ENCODE measurements around the gene CEP72.
"Not testable (repeated sequence)": the region's sequence is repeated elsewhere in the genome, so short reads cannot be mapped to it uniquely, and the experiment has no call there.

The CEP72 gene

DNA sequence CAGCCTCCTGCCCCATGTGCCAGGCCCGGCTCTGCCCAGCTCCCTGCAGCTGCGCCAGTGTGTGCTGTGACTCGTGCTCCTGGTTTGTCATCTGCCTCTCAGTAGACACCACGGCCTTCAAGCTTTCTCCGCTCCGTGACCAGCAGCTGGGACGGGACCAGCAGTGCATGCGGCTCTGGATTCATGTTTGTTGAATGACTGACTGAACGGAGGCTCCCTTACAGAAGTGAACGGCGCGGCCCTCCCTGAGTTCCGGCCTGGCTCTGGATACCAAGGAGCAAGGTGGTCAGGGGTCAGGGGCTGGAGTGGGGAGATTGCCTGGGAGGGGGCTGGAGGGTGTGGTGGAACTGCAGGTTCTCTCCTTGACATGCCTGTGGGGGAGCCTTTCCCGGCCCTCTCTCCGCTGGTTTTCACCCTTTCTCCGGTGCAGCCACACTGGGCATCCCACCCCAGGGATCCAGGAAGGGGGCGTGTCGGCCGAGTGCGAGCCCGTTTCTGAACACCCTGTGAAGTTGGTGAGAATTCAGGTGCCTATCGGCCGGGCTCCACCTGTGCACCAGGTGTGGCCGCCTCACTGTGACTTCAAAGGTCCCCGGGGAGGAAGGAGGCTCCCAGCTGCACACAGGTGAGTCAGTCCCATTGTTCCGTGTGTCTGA lies 11.1 kb upstream of the CEP72 start:
- DNase-seq (ENCODE audit: low spot score): no peak

GRCh38 chr5:601771-602465 lies 10.2 kb upstream of the CEP72 start:
- no peak for DNase-seq (ENCODE audit: low spot score)

DNA sequence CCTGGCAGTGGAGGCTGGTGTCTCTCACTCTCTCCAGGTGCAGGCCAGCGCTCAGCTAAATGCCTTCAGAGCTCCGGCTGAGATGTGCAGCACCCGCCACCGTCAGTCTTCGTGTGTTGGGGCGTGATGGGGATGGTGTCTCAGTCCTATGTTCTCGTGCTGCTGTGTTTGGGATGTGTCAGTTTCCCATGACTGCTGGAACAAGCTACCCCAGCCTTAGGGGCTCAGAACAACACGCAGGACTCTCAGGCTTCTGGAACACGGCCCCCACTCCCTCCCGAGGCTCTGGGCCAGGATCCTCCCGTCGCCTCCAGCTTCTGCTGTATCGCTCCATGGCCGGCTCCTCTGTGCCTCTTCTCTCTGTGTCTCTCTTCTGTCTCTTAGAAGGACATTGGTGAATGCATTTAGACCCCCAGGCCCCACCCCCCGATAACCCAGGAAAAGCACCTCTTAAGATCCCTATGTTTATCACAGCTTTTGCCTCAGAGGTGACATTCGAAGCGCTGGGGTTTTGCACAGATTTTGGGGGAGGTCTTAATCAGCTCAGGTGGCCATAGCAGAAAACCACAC lies 9.6 kb upstream of the CEP72 start:
- no peak for DNase-seq (ENCODE audit: low spot score)

GRCh38 chr5:603081-603998 lies 8.8 kb upstream of the CEP72 start:
- no peak for DNase-seq (ENCODE audit: low spot score)

DNA sequence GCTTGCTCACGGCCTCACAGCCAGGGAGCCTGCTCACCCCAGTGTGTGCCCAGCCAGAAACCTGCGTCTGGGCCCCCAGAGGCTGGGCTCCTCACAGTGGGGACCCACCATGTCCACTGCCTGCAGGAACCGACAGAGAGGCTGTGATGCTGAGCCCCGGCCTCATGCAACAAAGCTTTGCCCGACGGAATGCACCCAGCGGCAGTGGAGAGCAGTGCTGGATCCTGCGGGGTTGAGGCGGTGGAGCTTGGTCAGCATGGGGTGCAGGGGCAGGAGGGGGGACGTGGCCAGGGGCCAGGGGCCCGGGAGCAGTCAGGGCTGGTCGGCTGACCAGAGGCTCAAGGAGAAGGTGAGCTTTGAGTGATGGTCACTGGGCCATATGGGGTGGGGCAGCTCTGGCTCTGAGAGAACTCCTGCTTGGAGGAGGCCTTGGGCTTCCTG lies 7.7 kb upstream of the CEP72 start:
- no peak for DNase-seq (ENCODE audit: low spot score)

- not testable (repeated sequence) for DNase-seq (ENCODE audit: low spot score)
Measured at GRCh38 chr5:605090-605489, 7.0 kb upstream of the CEP72 start.

DNA sequence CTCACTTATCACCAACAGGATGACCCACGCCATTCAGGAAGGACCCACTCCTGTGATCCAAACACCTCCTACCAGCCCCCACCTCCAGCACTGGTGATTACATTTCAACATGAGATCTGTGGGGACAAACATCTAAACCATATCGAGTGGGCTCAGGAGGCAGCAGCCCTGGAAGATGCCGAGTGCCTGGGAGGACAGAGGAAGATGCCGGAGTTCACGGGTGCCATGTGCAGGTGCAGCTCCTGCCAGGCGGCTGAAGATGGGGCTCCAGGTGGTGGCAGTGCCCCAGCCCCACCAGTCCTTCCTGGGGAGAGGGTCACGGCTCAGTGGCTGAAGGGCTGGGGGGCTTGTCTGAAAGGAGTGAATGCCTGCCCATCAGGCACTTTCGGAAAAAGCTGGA lies 6.1 kb upstream of the CEP72 start:
- DNase-seq (ENCODE audit: low spot score): no peak

GRCh38 chr5:606526-607399 lies 5.4 kb upstream of the CEP72 start:
- no peak for DNase-seq (ENCODE audit: low spot score)

- DNase-seq (ENCODE audit: low spot score): no peak
Measured at GRCh38 chr5:607541-608428, 4.4 kb upstream of the CEP72 start.

DNA sequence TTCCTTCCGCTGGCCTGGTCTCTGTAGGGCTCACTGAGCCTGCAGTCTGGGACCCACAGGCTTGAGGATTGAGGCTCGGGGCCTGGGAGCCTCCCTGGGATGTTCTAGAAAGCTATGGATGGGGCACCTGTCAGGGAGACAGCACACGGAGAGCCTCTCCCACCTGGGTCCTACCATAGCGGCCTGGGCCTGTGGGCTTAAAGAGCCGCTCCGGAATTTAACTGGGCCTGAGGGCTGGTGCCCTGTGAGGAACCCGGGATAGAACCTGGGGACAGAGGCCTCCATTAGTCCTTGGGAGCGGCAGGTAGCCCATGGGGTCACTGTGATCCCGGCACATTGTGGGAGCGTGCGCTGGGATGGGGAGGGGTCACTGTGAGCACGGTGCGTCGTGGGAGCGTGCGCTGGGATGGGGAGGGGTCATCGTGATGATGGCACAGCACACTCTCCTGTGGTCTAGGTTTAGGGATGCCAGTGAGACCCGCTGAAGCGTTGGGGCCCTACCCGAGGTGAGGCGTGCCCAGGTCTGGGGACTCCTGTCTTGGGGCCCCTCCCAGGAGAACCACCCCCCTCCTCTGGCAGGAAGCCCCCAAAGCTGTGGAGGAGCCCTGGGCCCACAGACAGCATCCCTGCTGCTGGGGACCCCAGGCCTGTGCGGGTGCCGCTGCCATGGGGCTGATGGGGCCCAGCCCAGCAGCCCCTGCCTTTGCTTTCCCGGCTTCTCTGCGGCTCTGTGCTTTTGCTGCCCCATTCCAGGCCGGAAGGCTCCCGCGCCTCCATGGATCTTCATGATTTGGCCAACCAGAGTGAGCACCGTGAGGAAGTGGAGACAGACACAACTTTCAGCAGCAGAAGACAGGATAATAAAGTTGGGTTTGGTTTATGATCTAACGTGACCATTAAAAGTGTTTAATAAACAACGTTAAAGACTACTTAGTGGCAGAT lies 3.4 kb upstream of the CEP72 start:
- no peak for DNase-seq (ENCODE audit: low spot score)

- DNase-seq (ENCODE audit: low spot score): no peak
Measured at GRCh38 chr5:609506-609905, 2.6 kb upstream of the CEP72 start.

DNA sequence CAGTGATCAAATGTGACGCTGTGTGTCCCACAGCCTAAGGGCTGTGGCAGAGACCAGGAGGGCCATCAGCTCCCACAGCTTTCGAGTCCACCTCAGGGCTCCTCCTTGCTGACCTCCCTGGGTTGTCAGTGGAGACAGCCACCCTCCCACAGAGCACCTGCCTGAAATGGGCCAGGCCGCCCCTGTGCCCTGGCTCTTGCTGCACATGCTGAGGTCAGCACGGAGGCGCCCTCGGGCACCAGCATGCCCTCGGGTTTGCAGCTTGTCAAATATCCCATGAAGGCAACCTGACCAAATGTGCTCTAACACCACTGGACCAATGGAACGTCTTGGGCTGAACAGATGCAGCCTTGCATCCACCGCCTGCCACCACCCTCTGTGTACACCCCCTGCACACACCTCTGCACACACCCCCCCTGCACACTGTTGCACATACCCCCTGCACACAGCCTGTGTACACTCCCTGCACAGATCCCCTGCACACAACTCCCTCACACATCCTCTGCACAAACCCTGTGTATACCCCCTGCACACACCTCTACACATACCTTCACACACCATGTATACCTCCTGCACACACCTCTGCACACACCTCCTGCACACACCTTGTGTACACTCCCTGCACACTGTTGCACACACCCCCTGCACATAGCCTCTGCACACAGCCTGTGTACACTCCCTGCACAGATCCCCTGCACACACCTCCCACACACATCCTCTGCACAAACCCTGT lies 2.0 kb upstream of the CEP72 start:
- DNase-seq (ENCODE audit: low spot score): no peak

DNA sequence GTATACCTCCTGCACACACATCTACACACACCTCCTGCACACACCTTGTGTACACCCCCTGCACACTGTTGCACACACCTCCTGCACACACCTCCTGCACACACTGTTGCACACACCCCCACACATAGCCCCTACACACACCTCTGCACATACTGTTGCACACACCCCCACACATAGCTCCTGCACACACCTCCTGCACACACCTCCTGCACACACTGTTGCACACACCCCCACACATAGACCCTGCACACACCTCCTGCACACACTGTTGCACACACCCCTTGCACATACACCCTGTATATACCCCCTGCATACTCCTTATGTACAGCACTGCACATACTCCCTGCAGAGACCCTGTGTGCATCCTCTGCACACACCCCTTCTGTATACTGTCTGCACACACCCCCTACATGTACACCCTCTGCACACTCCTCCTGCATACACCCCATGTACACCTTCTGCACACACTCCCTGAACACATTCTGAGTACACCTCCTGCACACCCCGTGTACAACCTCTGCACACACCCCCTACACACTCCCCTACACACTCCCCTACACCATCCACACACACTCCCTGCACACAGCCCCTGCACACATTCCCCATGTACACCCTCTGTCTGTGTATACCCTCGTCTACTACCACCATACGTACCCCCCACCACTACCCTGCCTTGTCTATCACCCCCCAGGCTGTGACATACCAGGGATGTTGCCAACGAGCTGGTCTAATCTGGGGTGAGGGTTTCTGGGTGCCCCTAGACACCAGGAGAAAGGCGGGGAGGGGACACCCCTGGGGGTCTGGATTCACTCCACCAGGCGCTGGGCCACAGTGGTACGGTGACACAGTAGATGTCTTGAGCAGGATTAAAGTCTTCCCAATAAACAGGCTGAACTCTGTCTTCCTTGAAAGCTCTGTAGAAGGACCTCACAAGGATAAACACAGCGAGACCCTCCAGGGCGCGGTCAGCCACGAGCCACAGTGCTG lies 1.1 kb upstream of the CEP72 start:
- no peak for DNase-seq (ENCODE audit: low spot score)

GRCh38 chr5:612498-613424 lies 621 bp downstream of the CEP72 start:
- DNase-seq (ENCODE audit: low spot score): no peak

- DNase-seq (ENCODE audit: low spot score): no peak
Measured at GRCh38 chr5:616484-617039, 4.4 kb downstream of the CEP72 start.

- no peak for DNase-seq (ENCODE audit: low spot score)
Measured at GRCh38 chr5:617896-618295, 5.8 kb downstream of the CEP72 start.
